Neural cell (in vitro differentiated cells): ENCODE results near the gene PLEKHH3.

Source experiments
- CTCF ChIP-seq: fragments of 450-650 bp; IDR thresholded peaks from 2 replicates; pipeline ENCODE4 v1.5.1; 2014; ENCODE audit warnings: antibody characterized with exemption, mild to moderate bottlenecking, moderate library complexity; ENCODE audit not compliant: poor library complexity, severe bottlenecking
- EP300 ChIP-seq: fragments of 450-650 bp; conservative IDR thresholded peaks from 2 replicates; pipeline ENCODE4 v1.6.1; 2014; ENCODE audit warnings: antibody characterized with exemption, mild to moderate bottlenecking, moderate library complexity; ENCODE audit not compliant: poor library complexity, severe bottlenecking
- EZH2 ChIP-seq: fragments of 200-600, 300-800 bp; shearing (Covaris generic), sonication (generic); IDR thresholded peaks from 2 replicates; pipeline ENCODE4 v1.6.1; 2014; ENCODE audit warnings: antibody characterized with exemption, low read length, borderline replicate concordance, mild to moderate bottlenecking; ENCODE audit not compliant: insufficient read depth, poor library complexity, severe bottlenecking
- POLR2AphosphoS5 ChIP-seq: IDR thresholded peaks from 2 replicates; pipeline ENCODE4 v1.6.1; 2012
- TAF1 ChIP-seq: IDR thresholded peaks from 2 replicates; pipeline ENCODE4 v1.6.1; 2012; ENCODE audit warnings: low read depth

GRCh38 chr17:42647778-42648177 is 29.0 kb downstream of the PLEKHH3 start:
- TF ChIP-seq CTCF (no peak), EP300 (no peak), EZH2 (no peak), POLR2AphosphoS5 (no peak), TAF1 (no peak)
